ENCODE results near the gene LY9.
"Not testable (repeated sequence)": the region's sequence is repeated elsewhere in the genome, so short reads cannot be mapped to it uniquely, and the experiment has no call there.

LY9 gene

DNA sequence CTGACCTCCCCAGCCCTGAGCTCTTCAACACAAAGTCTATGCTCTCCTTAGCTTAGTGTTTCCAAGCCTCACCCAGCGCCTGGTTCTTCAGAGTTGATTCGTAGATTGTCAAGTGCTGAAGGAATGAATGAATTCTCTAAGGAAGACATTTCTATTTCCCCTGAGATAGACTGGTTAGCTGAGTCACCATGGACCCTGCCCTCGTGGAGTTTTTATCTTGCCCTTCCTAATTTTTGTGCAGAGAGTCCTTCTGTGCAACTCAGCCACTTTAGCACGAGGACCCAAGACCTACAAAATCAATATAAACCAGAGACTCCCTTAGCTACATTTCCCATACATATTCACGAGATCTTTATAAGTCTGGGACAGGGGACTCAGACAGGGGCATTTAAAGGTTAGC is 69.4 kb downstream of the LY9 start:
- DNase-seq (ENCODE audit: low read depth): no peak

DNA sequence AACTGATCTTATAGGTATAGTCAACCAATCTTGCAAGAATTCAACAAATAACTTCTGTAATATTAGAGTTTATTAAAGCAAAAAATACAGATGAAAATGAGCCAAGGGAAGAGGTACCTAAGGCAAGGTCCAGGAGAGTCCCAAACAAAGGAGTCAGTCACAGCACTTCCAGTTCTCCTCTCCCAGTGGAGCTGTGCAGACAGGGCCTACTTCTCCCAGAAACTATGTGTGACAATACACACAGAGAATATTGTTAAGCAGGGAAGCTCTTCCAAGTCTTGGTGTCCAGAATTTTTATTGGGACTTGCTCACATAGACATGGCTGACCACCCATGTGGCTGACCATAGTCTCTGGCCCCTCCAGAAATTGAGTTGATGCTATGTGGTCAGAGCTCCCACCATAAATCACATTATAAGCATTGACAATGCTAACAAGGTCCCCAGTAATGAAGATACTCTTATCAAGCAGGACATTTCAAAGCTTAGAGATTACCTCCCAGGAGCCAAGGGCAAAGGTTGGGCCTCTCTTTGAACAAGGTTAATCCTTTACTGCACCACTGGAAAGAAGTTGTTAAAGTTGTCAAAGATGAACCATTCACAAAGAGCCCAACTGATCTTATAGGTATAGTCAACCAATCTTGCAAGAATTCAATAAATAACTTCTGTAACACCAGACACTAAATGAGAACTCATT is 70.2 kb downstream of the LY9 start:
- DNase-seq (ENCODE audit: low read depth): no peak

DNA sequence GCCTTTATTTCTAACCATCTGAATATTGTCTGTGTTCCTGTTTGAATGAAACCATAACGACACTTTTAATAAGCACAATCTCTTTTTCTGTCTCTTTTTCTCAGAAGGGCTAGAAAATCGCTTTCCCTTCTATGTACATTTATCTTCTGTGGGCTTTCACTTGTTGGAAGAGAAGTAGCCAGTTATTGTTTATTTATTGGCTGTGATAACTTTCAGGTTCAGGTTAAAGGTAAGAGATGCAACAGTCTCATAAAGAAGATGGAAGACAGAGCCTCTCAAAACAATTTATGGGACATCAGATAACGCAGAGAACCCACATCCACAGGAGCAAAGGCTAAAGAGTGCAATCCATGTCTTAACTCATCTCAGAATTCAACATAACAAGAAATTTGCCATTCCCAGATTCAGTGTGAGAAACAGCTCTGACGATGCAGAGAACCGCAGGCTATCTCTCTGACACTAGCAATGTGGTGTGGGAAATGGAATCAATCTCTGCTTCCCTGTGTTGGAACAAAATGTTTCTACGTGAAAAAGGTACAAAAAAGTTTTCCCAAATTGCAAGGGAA is 70.8 kb downstream of the LY9 start:
- DNase-seq (ENCODE audit: low read depth): no peak

DNA sequence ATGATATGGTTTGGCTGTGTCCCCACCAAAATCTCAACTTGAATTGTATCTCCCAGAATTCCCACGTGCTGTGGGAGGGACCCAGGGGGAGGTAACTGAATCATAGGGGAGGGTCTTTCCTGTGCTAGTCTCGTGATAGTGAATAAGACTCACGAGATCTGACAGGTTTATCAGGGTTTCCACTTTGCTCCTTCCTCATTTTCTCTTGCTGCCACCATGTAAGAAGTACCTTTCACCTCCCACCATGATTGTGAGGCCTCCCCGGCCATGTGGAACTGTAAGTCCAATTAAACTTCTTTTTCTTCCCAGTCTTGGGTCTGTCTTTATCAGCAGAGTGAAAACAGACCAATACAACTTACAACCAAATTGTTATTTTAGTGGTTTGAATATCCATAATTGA is 71.7 kb downstream of the LY9 start:
- DNase-seq (ENCODE audit: low read depth): not testable (repeated sequence)

DNA sequence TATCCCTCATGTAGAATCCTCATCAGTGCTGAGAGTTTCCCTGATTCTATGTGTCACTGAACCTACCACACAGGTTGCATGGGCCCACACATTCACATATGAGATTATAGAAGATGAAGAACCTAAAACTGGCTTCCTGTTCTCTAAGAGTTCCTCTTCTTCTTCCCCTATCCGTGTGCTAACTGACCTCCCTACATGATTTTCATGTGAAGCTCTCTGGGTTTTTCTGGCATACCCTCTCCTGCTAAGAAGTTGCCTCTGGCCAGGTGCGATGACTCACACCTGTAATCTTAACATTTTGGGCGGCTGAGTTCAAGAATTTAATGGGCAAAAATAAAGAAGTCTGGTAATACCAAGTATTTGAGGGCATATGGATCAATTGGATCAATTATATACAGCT is 72.2 kb downstream of the LY9 start:
- no peak for DNase-seq (ENCODE audit: low read depth)

DNA sequence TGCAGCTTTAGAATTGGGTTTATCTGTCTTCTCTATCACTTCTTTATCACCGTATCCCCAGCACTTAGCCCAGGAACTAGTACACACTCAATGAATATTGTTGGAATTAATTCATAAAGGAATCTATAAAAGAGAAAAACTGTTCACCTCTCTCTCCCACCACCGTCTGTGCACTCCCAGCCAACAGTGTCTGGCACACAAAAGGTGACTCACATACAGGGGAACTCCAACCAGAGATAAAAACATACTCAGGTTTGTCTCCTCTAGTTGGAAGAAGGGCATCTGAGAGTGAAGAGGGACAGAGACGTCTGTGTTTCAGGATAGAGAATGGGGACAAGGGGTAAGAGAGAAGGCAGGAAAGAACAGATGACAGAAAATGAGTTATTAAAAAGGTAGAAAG is 79.0 kb downstream of the LY9 start:
- DNase-seq (ENCODE audit: low read depth): no peak

DNA sequence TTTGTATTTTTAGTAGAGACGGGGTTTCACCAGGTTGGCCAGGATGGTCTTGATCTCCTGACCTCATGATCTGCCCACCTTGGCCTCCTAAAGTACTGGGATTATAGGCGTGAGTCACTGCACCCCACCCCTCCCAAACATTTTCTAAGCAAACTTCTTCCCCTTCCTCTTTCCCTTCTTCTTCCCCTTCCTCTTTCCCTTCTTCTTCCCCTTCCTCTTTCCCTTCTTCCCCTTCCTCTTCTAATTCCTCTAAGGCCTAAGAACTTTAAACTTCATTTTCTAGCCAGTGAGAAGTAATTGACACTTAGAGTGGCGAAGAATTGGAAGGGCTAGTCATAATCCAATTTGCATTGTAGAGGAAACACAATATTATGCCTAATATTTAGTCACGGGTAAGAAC is 79.6 kb downstream of the LY9 start:
- not testable (repeated sequence) for DNase-seq (ENCODE audit: low read depth)

DNA sequence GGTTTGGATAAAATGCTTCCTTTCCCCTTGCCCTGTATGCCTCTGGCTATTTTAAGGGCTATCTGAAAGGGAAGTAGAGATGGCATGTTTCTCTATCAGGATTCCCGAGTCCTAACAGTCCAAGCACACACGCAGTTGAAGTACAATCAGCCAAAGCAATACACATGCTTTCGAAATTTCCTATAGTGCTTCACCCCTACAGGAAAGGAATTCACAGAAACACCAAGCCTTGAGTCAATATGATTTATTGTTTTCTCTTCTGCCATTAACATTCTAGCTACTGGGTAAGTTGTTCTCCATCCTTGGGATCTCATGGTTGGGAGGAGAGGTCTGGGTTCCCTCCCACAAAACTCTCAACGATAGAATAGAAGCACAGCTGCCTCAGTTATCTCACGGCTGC is 80.3 kb downstream of the LY9 start:
- DNase-seq (ENCODE audit: low read depth): no peak

DNA sequence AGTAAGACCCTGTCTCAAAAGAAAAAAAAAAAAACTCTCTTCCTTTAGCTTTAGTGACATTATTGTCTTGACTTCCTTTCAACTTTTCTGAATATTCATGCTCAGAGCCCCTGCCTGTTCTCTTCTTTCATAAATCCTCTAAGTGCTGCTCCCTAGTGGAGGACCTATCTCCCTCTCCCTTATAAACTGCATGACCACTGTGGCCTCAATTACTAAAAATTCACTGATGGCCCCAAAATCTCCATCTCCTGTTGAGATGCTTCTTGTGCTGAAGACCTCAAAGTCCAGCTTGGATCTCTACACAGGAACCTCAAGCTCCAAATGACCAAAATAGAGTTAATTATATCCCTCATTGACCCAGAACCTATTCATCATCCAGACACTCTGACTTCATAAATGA is 81.2 kb downstream of the LY9 start:
- no peak for DNase-seq (ENCODE audit: low read depth)
